Measurements from ENCODE around the gene SFR1. TPM values are rescaled to one million over a fixed set of nuclear protein-coding genes. Genes with fewer than 3 reads are reported as not detected.

SFR1 gene
- polyA plus RNA-seq (2013, experiment 1 of 4) = 11.9 TPM
- polyA plus RNA-seq (2013, experiment 2 of 4) = 13.3 TPM
- polyA plus RNA-seq (2013, experiment 3 of 4) = 11.3 TPM
- polyA plus RNA-seq (2013, experiment 4 of 4) = 11.6 TPM

- Histone ChIP-seq H3K27me3 (ENCODE audit: control insufficient read depth, insufficient read depth, low read length, poor library complexity, severe bottlenecking) (no peaks in the 10 kb centered on the region), H3K4me1 (ENCODE audit: control insufficient read depth, insufficient read depth, low read length) (peaks cover 8% of the 10 kb centered on the region), H3K36me3 (ENCODE audit: control insufficient read depth, insufficient read depth, low read length) (no peaks in the 10 kb centered on the region), H3K27ac (ENCODE audit: insufficient read depth, low read depth, low read length, poor library complexity, severe bottlenecking) (peak within 1 kb of the TSS; percentile 100), H3K4me3 (ENCODE audit: insufficient read depth, low read depth, low read length) (peak within 1 kb of the TSS; percentile 93), H3K9me3 (ENCODE audit: control insufficient read depth, low read length) (no peaks in the 10 kb centered on the region)
- WGBS, 2 experiments = 0% methylated on average over 67 of the region's 67 CpGs
These were observed at the start of gene SFR1 for GRCh38 chr10:104121485-104122224. TSS of gene SFR1 (plus strand) at chr10:104122171. CDS start at chr10:104122184, 13 bp downstream.

GRCh38 chr10:104072786-104073185 is 49.2 kb upstream of the SFR1 start:
- H3K4me3 ChIP-seq (ENCODE audit: insufficient read depth, low read depth, low read length) = no peak overlapping the region
- no peak overlapping the region for H3K27ac ChIP-seq (ENCODE audit: insufficient read depth, low read depth, low read length, poor library complexity, severe bottlenecking)
- 91 to 94% methylated on average over 5 of the region's 5 CpGs for WGBS, 2 experiments
- H3K36me3 ChIP-seq (ENCODE audit: control insufficient read depth, insufficient read depth, low read length) = no peaks in the 10 kb centered on the region
- peaks cover 18% of the 10 kb centered on the region for H3K4me1 ChIP-seq (ENCODE audit: control insufficient read depth, insufficient read depth, low read length)
- H3K27me3 ChIP-seq (ENCODE audit: control insufficient read depth, insufficient read depth, low read length, poor library complexity, severe bottlenecking) = no peaks in the 10 kb centered on the region
- H3K9me3 ChIP-seq (ENCODE audit: control insufficient read depth, low read length) = no peaks in the 10 kb centered on the region

- H3K27ac ChIP-seq (ENCODE audit: insufficient read depth, low read depth, low read length, poor library complexity, severe bottlenecking) = no peak overlapping the region
- H3K4me3 ChIP-seq (ENCODE audit: insufficient read depth, low read depth, low read length) = no peak overlapping the region
- H3K36me3 ChIP-seq (ENCODE audit: control insufficient read depth, insufficient read depth, low read length) = no peaks in the 10 kb centered on the region
- H3K27me3 ChIP-seq (ENCODE audit: control insufficient read depth, insufficient read depth, low read length, poor library complexity, severe bottlenecking) = no peaks in the 10 kb centered on the region
- H3K9me3 ChIP-seq (ENCODE audit: control insufficient read depth, low read length) = no peaks in the 10 kb centered on the region
- H3K4me1 ChIP-seq (ENCODE audit: control insufficient read depth, insufficient read depth, low read length) = peaks cover 16% of the 10 kb centered on the region
- 90 to 91% methylated on average over 6 of the region's 6 CpGs for WGBS, 2 experiments
These were observed 47.5 kb upstream of the SFR1 start for GRCh38 chr10:104074505-104074904.

- H3K4me1 ChIP-seq (ENCODE audit: control insufficient read depth, insufficient read depth, low read length) = peaks cover 28% of the 10 kb centered on the region
- peak overlapping the region; percentile 84 for H3K27ac ChIP-seq (ENCODE audit: insufficient read depth, low read depth, low read length, poor library complexity, severe bottlenecking)
These were observed 45.2 kb upstream of the SFR1 start for GRCh38 chr10:104076743-104077160.

GRCh38 chr10:104077247-104077646 is 44.7 kb upstream of the SFR1 start:
- H3K4me3 ChIP-seq (ENCODE audit: insufficient read depth, low read depth, low read length) = no peak overlapping the region
- peak overlapping the region; percentile 84 for H3K27ac ChIP-seq (ENCODE audit: insufficient read depth, low read depth, low read length, poor library complexity, severe bottlenecking)
- no peaks in the 10 kb centered on the region for H3K9me3 ChIP-seq (ENCODE audit: control insufficient read depth, low read length)
- peaks cover 32% of the 10 kb centered on the region for H3K4me1 ChIP-seq (ENCODE audit: control insufficient read depth, insufficient read depth, low read length)
- no peaks in the 10 kb centered on the region for H3K27me3 ChIP-seq (ENCODE audit: control insufficient read depth, insufficient read depth, low read length, poor library complexity, severe bottlenecking)
- no peaks in the 10 kb centered on the region for H3K36me3 ChIP-seq (ENCODE audit: control insufficient read depth, insufficient read depth, low read length)
- 14 to 21% methylated on average over 3 of the region's 3 CpGs for WGBS, 2 experiments

More at GRCh38 chr10:104076743-104077160, 45.2 kb upstream of the SFR1 start:
- no peaks in the 10 kb centered on the region for H3K9me3 ChIP-seq (ENCODE audit: control insufficient read depth, low read length)
- H3K4me3 ChIP-seq (ENCODE audit: insufficient read depth, low read depth, low read length) = no peak overlapping the region
- H3K36me3 ChIP-seq (ENCODE audit: control insufficient read depth, insufficient read depth, low read length) = no peaks in the 10 kb centered on the region
- 0 to 6% methylated on average over 2 to 3 of the region's 3 CpGs for WGBS, 2 experiments
- H3K27me3 ChIP-seq (ENCODE audit: control insufficient read depth, insufficient read depth, low read length, poor library complexity, severe bottlenecking) = no peaks in the 10 kb centered on the region

- no peak overlapping the region for H3K27ac ChIP-seq (ENCODE audit: insufficient read depth, low read depth, low read length, poor library complexity, severe bottlenecking)
- H3K9me3 ChIP-seq (ENCODE audit: control insufficient read depth, low read length) = no peaks in the 10 kb centered on the region
- peaks cover 32% of the 10 kb centered on the region for H3K4me1 ChIP-seq (ENCODE audit: control insufficient read depth, insufficient read depth, low read length)
- no peak overlapping the region for H3K4me3 ChIP-seq (ENCODE audit: insufficient read depth, low read depth, low read length)
- WGBS, 2 experiments = 86 to 87% methylated on average over 5 of the region's 5 CpGs
- no peaks in the 10 kb centered on the region for H3K27me3 ChIP-seq (ENCODE audit: control insufficient read depth, insufficient read depth, low read length, poor library complexity, severe bottlenecking)
- no peaks in the 10 kb centered on the region for H3K36me3 ChIP-seq (ENCODE audit: control insufficient read depth, insufficient read depth, low read length)
These were observed 44.3 kb upstream of the SFR1 start for GRCh38 chr10:104077663-104078151.

GRCh38 chr10:104080762-104081161 is 41.2 kb upstream of the SFR1 start:
- Histone ChIP-seq H3K27ac (ENCODE audit: insufficient read depth, low read depth, low read length, poor library complexity, severe bottlenecking) (no peak overlapping the region), H3K9me3 (ENCODE audit: control insufficient read depth, low read length) (no peaks in the 10 kb centered on the region), H3K4me3 (ENCODE audit: insufficient read depth, low read depth, low read length) (no peak overlapping the region), H3K27me3 (ENCODE audit: control insufficient read depth, insufficient read depth, low read length, poor library complexity, severe bottlenecking) (no peaks in the 10 kb centered on the region), H3K36me3 (ENCODE audit: control insufficient read depth, insufficient read depth, low read length) (no peaks in the 10 kb centered on the region), H3K4me1 (ENCODE audit: control insufficient read depth, insufficient read depth, low read length) (peaks cover 32% of the 10 kb centered on the region)
- WGBS, 2 experiments = 67% methylated on average over 1 of the region's 1 CpG; no CpG with 5 or more reads in 1 of the 2 experiments

GRCh38 chr10:104081998-104082397 is 40.0 kb upstream of the SFR1 start:
- 91 to 94% methylated on average over 5 of the region's 5 CpGs for WGBS, 2 experiments
- H3K36me3 ChIP-seq (ENCODE audit: control insufficient read depth, insufficient read depth, low read length) = no peaks in the 10 kb centered on the region
- H3K9me3 ChIP-seq (ENCODE audit: control insufficient read depth, low read length) = no peaks in the 10 kb centered on the region
- no peak overlapping the region for H3K27ac ChIP-seq (ENCODE audit: insufficient read depth, low read depth, low read length, poor library complexity, severe bottlenecking)
- no peak overlapping the region for H3K4me3 ChIP-seq (ENCODE audit: insufficient read depth, low read depth, low read length)
- peaks cover 22% of the 10 kb centered on the region for H3K4me1 ChIP-seq (ENCODE audit: control insufficient read depth, insufficient read depth, low read length)
- H3K27me3 ChIP-seq (ENCODE audit: control insufficient read depth, insufficient read depth, low read length, poor library complexity, severe bottlenecking) = no peaks in the 10 kb centered on the region

GRCh38 chr10:104084482-104085142 is 37.4 kb upstream of the SFR1 start:
- WGBS, 2 experiments = 93 to 96% methylated on average over 5 of the region's 5 CpGs
- H3K4me3 ChIP-seq (ENCODE audit: insufficient read depth, low read depth, low read length) = no peak overlapping the region
- H3K9me3 ChIP-seq (ENCODE audit: control insufficient read depth, low read length) = no peaks in the 10 kb centered on the region
- H3K4me1 ChIP-seq (ENCODE audit: control insufficient read depth, insufficient read depth, low read length) = peaks cover 17% of the 10 kb centered on the region
- H3K27ac ChIP-seq (ENCODE audit: insufficient read depth, low read depth, low read length, poor library complexity, severe bottlenecking) = no peak overlapping the region
- no peaks in the 10 kb centered on the region for H3K27me3 ChIP-seq (ENCODE audit: control insufficient read depth, insufficient read depth, low read length, poor library complexity, severe bottlenecking)
- H3K36me3 ChIP-seq (ENCODE audit: control insufficient read depth, insufficient read depth, low read length) = no peaks in the 10 kb centered on the region

GRCh38 chr10:104085801-104086400 is 36.1 kb upstream of the SFR1 start, which contains the start of gene COL17A1:
TSS of gene COL17A1 (minus strand) at chr10:104085880. CDS start at chr10:104080673, 5,207 bp downstream.
- H3K9me3 ChIP-seq (ENCODE audit: control insufficient read depth, low read length) = no peaks in the 10 kb centered on the region
- peaks cover 15% of the 10 kb centered on the region for H3K4me1 ChIP-seq (ENCODE audit: control insufficient read depth, insufficient read depth, low read length)
- no peak within 1 kb of the TSS for H3K4me3 ChIP-seq (ENCODE audit: insufficient read depth, low read depth, low read length)
- H3K27ac ChIP-seq (ENCODE audit: insufficient read depth, low read depth, low read length, poor library complexity, severe bottlenecking) = no peak within 1 kb of the TSS
- no peaks in the 10 kb centered on the region for H3K36me3 ChIP-seq (ENCODE audit: control insufficient read depth, insufficient read depth, low read length)
- WGBS, 2 experiments = 89% methylated on average over 3 of the region's 3 CpGs
- H3K27me3 ChIP-seq (ENCODE audit: control insufficient read depth, insufficient read depth, low read length, poor library complexity, severe bottlenecking) = no peaks in the 10 kb centered on the region
